GM12873 (cell line): ENCODE measurements around the gene ITGB2.

Source experiments
- CTCF ChIP-seq: IDR thresholded peaks from 2 replicates; pipeline ENCODE4 v1.5.1; 2012; ENCODE audit warnings: low read depth, mild to moderate bottlenecking, moderate library complexity, low read length, control low read depth; ENCODE audit not compliant: insufficient read depth; ENCODE audit errors: missing control alignments

The ITGB2 gene

GRCh38 chr21:44964381-44964780 lies 43.7 kb upstream of the ITGB2 start:
- no peak for TF ChIP-seq CTCF

GRCh38 chr21:44962403-44962966 lies 41.8 kb upstream of the ITGB2 start:
- no peak for TF ChIP-seq CTCF

GRCh38 chr21:44960141-44961092 lies 39.7 kb upstream of the ITGB2 start:
- no peak for TF ChIP-seq CTCF

GRCh38 chr21:44959376-44960091 lies 38.8 kb upstream of the ITGB2 start:
- TF ChIP-seq CTCF = no peak

GRCh38 chr21:44958471-44959191 lies 37.9 kb upstream of the ITGB2 start:
- no peak for TF ChIP-seq CTCF

GRCh38 chr21:44957901-44958451 lies 37.3 kb upstream of the ITGB2 start:
- TF ChIP-seq CTCF = no peak
